ENCODE data around the gene PCBP3. TPM values are rescaled to one million over a fixed set of nuclear protein-coding genes. Genes with fewer than 3 reads are reported as not detected.

PCBP3 gene
- total RNA-seq, 1 donor from 2014 or later = 5.0 TPM

- H3K27me3 Mint-ChIP-seq (ENCODE audit: low read depth) = peaks cover 29% of the 10 kb centered on the region
- H3K9me3 Mint-ChIP-seq = no peaks in the 10 kb centered on the region
- DNase-seq (ENCODE audit: low spot score in 2 of 2, unreplicated experiment in 2 of 2) = no peak
- H3K4me1 Mint-ChIP-seq = peaks cover 6% of the 10 kb centered on the region
- no peak overlapping the region for H3K27ac Mint-ChIP-seq
- no peak overlapping the region for H3K4me3 Mint-ChIP-seq
- H3K36me3 Mint-ChIP-seq = no peaks in the 10 kb centered on the region
- TF ChIP-seq, protein P1, sequence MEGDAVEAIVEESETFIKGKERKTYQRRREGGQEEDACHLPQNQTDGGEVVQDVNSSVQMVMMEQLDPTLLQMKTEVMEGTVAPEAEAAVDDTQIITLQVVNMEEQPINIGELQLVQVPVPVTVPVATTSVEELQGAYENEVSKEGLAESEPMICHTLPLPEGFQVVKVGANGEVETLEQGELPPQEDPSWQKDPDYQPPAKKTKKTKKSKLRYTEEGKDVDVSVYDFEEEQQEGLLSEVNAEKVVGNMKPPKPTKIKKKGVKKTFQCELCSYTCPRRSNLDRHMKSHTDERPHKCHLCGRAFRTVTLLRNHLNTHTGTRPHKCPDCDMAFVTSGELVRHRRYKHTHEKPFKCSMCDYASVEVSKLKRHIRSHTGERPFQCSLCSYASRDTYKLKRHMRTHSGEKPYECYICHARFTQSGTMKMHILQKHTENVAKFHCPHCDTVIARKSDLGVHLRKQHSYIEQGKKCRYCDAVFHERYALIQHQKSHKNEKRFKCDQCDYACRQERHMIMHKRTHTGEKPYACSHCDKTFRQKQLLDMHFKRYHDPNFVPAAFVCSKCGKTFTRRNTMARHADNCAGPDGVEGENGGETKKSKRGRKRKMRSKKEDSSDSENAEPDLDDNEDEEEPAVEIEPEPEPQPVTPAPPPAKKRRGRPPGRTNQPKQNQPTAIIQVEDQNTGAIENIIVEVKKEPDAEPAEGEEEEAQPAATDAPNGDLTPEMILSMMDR (IDR thresholded peaks at IDR 0.05; ENCODE audit: unreplicated experiment) = no peak
Measured at GRCh38 chr21:45869121-45870007, 225.8 kb downstream of the PCBP3 start.

GRCh38 chr21:45870421-45870820, 226.9 kb downstream of the PCBP3 start:
- H3K9me3 Mint-ChIP-seq = no peaks in the 10 kb centered on the region
- peaks cover 28% of the 10 kb centered on the region for H3K27me3 Mint-ChIP-seq (ENCODE audit: low read depth)
- no peak for DNase-seq (ENCODE audit: low spot score in 2 of 2, unreplicated experiment in 2 of 2)
- H3K27ac Mint-ChIP-seq = no peak overlapping the region
- no peak overlapping the region for H3K4me3 Mint-ChIP-seq
- H3K4me1 Mint-ChIP-seq = peaks cover 8% of the 10 kb centered on the region
- no peaks in the 10 kb centered on the region for H3K36me3 Mint-ChIP-seq
- TF ChIP-seq, protein P1 (IDR thresholded peaks at IDR 0.05; ENCODE audit: unreplicated experiment) = no peak

DNA sequence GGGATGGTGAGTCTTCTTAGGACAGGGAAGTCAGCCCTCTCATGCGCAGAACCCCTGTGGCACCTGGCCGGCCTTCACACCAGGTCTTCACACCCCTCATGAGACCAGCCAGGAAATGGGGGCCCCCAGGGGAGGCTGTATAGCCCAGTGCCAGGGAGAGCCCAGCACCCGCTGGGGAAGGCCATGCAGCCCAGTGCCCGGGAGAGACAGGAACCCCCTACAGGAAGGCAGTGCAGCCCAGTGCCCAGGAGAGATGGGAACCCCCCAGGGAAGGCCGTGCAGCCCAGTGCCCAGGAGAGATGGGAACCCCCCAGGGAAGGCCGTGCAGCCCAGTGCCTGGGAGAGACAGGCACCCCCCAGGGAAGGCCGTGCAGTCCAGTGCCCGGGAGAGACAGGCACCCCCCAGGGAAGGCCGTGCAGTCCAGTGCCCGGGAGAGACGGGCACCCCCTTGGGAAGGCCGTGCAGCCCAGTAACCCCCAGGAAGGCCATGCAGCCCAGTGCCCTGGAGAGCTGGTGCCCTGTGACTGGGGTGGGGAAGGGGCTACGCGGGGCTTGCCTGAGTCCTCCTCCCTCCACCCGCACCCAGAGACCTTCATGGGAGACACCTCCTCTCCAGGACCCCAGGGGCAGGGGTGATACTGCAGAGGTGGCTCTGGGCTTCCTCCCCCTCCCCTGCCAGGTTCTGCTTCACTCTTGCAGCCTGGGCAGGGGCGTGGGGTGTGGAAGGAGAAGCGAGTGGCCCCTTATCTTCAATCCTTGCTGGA, 227.5 kb downstream of the PCBP3 start:
- Mint-ChIP-seq H3K27me3 (ENCODE audit: low read depth) (peaks cover 28% of the 10 kb centered on the region), H3K4me3 (no peak overlapping the region), H3K9me3 (no peaks in the 10 kb centered on the region), H3K4me1 (peaks cover 13% of the 10 kb centered on the region), H3K27ac (no peak overlapping the region), H3K36me3 (no peaks in the 10 kb centered on the region)
- TF ChIP-seq, protein P1 (IDR thresholded peaks at IDR 0.05; ENCODE audit: unreplicated experiment) = no peak
- DNase-seq (ENCODE audit: low spot score in 2 of 2, unreplicated experiment in 2 of 2) = no peak

DNA sequence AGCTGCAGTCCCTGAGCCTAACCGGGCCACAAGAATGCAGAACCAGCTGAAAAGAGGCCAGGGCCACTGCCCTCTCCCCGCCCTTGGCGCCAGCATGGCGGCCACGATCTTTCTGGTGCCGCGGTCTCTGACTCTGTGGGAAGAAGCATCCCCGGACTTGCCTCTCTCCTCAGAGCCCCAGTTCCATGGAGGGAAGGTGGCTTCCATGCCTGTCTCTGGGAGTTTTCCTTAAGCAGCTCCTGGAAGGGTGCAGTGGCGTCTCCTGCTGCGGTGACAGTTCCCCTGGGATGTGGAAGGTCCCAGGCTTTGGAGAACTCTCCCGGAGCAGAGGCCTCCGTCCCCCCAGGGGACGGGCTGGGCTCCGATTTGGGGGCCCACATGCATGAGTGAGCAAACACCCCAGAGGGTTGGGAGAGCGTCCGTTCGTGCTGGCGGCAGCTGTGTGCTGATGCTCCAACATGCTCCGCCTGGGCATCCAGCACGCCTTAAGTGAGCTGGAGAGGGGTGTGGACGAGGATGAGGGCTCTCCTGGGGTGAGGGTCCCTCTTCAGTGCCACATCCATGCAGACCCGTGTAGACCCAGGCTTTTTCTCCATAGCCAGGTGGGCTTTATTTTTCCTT, 228.2 kb downstream of the PCBP3 start:
- no peak overlapping the region for H3K4me3 Mint-ChIP-seq
- no peak overlapping the region for H3K27ac Mint-ChIP-seq
- no peak for DNase-seq (ENCODE audit: low spot score in 2 of 2, unreplicated experiment in 2 of 2)
- H3K27me3 Mint-ChIP-seq (ENCODE audit: low read depth) = peaks cover 28% of the 10 kb centered on the region
- no peaks in the 10 kb centered on the region for H3K9me3 Mint-ChIP-seq
- no peaks in the 10 kb centered on the region for H3K36me3 Mint-ChIP-seq
- peaks cover 20% of the 10 kb centered on the region for H3K4me1 Mint-ChIP-seq
- TF ChIP-seq, protein P1 (IDR thresholded peaks at IDR 0.05; ENCODE audit: unreplicated experiment) = no peak

- Mint-ChIP-seq H3K9me3 (no peaks in the 10 kb centered on the region), H3K27ac (no peak overlapping the region), H3K27me3 (ENCODE audit: low read depth) (peaks cover 22% of the 10 kb centered on the region), H3K4me3 (no peak overlapping the region), H3K4me1 (peaks cover 24% of the 10 kb centered on the region), H3K36me3 (no peaks in the 10 kb centered on the region)
- TF ChIP-seq, protein P1 (IDR thresholded peaks at IDR 0.05; ENCODE audit: unreplicated experiment) = no peak
- DNase-seq (ENCODE audit: low spot score in 2 of 2, unreplicated experiment in 2 of 2) = no peak
Measured at GRCh38 chr21:45872471-45872870, 228.9 kb downstream of the PCBP3 start.

All from mesothelial cell of epicardium (in vitro differentiated cells).